HepG2 (cell line): Measurements from ENCODE around the gene FIGLA. TPM values are rescaled to one million over a fixed set of nuclear protein-coding genes. Genes with fewer than 3 reads are reported as not detected.

Source experiments
- DR1 ChIP-seq: sonication (generic); formaldehyde crosslinking; IDR thresholded peaks from 2 replicates; pipeline ENCODE4 v1.8.0; 2021; ENCODE audit warnings: mild to moderate bottlenecking, missing genetic modification reagents, inconsistent platforms
- IRX3 ChIP-seq: sonication (generic); formaldehyde crosslinking; IDR thresholded peaks from 2 replicates; pipeline ENCODE4 v1.8.1; 2023; ENCODE audit warnings: mild to moderate bottlenecking, low read depth, missing genetic modification reagents, borderline replicate concordance
- MTF2 ChIP-seq: sonication (generic); formaldehyde crosslinking; IDR thresholded peaks from 2 replicates; pipeline ENCODE4 v1.5.0; 2020; ENCODE audit warnings: missing genetic modification reagents, borderline replicate concordance
- NCOA2 ChIP-seq: sonication (generic); formaldehyde crosslinking; IDR thresholded peaks from 2 replicates; pipeline ENCODE4 v1.8.0; 2022; ENCODE audit warnings: inconsistent platforms
- NFE2L1 ChIP-seq: sonication (generic); formaldehyde crosslinking; IDR thresholded peaks from 2 replicates; pipeline ENCODE4 v1.4.0; 2020; ENCODE audit warnings: missing genetic modification reagents, mild to moderate bottlenecking, borderline replicate concordance
- PRMT3 ChIP-seq: sonication (generic); formaldehyde crosslinking; IDR thresholded peaks from 2 replicates; pipeline ENCODE4 v1.8.1; 2022; ENCODE audit warnings: low read depth, mild to moderate bottlenecking, moderate library complexity, missing genetic modification reagents, borderline replicate concordance
- REL ChIP-seq: sonication (generic); formaldehyde crosslinking; conservative IDR thresholded peaks from 2 replicates; pipeline ENCODE4 v1.8.0; 2022; ENCODE audit warnings: mild to moderate bottlenecking, missing genetic modification reagents, moderate library complexity
- ZIK1 ChIP-seq: sonication (generic); formaldehyde crosslinking; IDR thresholded peaks from 2 replicates; pipeline ENCODE4 v1.5.0; 2020; ENCODE audit warnings: mild to moderate bottlenecking, low read depth, missing genetic modification reagents, borderline replicate concordance
- ZNF224 ChIP-seq: sonication (generic); formaldehyde crosslinking; IDR thresholded peaks from 2 replicates; pipeline ENCODE4 v1.5.0; 2020; ENCODE audit warnings: mild to moderate bottlenecking, missing genetic modification reagents
- ZNF326 ChIP-seq: sonication (generic); formaldehyde crosslinking; IDR thresholded peaks from 2 replicates; pipeline ENCODE4 v1.4.0; 2020; ENCODE audit warnings: missing genetic modification reagents, borderline replicate concordance
- ZNF34 ChIP-seq: sonication (generic); formaldehyde crosslinking; IDR thresholded peaks from 2 replicates; pipeline ENCODE4 v1.4.0; 2020; ENCODE audit warnings: mild to moderate bottlenecking, missing genetic modification reagents, borderline replicate concordance
- ZNF350 ChIP-seq: sonication (generic); formaldehyde crosslinking; IDR thresholded peaks from 2 replicates; pipeline ENCODE4 v1.4.0; 2020; ENCODE audit warnings: mild to moderate bottlenecking, low read depth, missing genetic modification reagents, borderline replicate concordance
- ZNF772 ChIP-seq: sonication (generic); formaldehyde crosslinking; IDR thresholded peaks from 2 replicates; pipeline ENCODE4 v1.5.0; 2020; ENCODE audit warnings: mild to moderate bottlenecking, missing genetic modification reagents
- ZNF775 ChIP-seq: sonication (generic); formaldehyde crosslinking; IDR thresholded peaks from 2 replicates; pipeline ENCODE4 v1.4.0; 2020; ENCODE audit warnings: missing genetic modification reagents, mild to moderate bottlenecking, moderate library complexity, borderline replicate concordance
- polyA plus RNA-seq, 8 experiments: library from polyadenylated mRNA; depleted of rRNA in 3 of 8; stranded (reverse) in 7 of 8; unstranded in 1 of 8; fragments of >200 nt; fragmentation: Illumina TruSeq in 4 of 8; extraction: Trizol in 4 of 8; gene quantifications; 2 replicates each; pipeline versions ENCODE4 v1.2.1 to v1.2.3, GENCODE V29; 2011 to 2016; ENCODE audit warnings: low read depth in 4 of 8, missing spikeins in 1 of 8, mixed read lengths in 1 of 8; ENCODE audit not compliant: insufficient read depth in 1 of 8
- total RNA-seq, 5 experiments: library from RNA; depleted of rRNA; stranded (reverse); fragments of >200 nt; fragmentation: Illumina TruSeq; extraction: Trizol; gene quantifications; 2 replicates each; pipeline ENCODE4 v1.2.3, GENCODE V29; 2016; ENCODE audit warnings: low read depth in 1 of 5
- TF ChIP-seq, protein P1 (sequence below): sonication (generic); formaldehyde crosslinking; conservative IDR thresholded peaks from 2 replicates; pipeline ENCODE4 v1.8.1; 2023; ENCODE audit warnings: missing genetic modification reagents
- TF ChIP-seq, protein P2 (sequence below): fragments of 450-650 bp; IDR thresholded peaks from 2 replicates; pipeline ENCODE4 v1.6.1; 2017
- TF ChIP-seq, protein P3 (sequence below), 2 experiments: fragments of 450-650 bp in 1 of 2; sonication (generic) in 1 of 2; formaldehyde crosslinking in 1 of 2; IDR thresholded peaks; 2 replicates each; pipeline versions ENCODE4 v1.6.1 to v1.8.0; 2016 to 2022; ENCODE audit warnings: antibody characterized with exemption in 1 of 2, mild to moderate bottlenecking in 1 of 2, missing genetic modification reagents in 1 of 2

The FIGLA gene
- total and polyA plus RNA-seq, 2 of the 13 experiments (the other 11 are each of a cell fraction or from before 2014, with no cell fraction given) = not detected

DNA sequence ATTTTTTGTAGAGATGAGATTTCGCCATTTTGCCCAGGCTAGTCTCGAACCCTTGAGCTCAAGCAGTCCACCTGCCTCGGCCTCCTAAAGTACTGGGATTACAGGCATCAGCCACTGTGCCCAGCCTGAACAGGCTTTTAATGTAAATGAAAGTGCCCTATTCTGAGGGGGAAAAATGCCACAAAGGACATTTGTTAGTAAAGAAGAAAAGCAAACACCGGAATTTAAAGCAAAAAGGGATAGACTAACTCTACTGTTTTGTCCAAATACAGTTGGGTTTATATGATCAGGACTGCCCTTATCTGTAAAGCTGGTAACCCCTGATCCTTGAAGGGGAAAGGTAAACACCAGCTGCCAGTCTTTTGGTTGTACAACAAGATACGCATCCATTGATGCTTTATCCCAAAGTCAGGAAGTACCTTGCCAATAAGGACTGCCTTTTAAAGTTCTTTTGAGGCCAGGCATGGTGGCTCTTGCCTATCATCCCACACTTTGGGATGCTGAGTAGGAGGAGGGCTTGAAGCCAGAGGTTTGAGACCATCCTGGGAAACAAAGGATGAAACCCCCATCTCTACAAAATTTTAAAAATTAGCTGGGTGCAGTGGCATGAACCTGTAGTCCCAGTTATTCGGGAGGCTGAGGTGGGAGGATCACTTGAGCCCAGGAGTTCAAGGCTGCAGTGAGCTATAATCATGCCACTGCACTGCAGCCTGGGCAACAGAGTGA is 16.8 kb upstream of the FIGLA start (continued):
- TF ChIP-seq ZNF350 (CRISPR knock-in tag) = no peak; the same call in 1 of the 2 replicates
- no peak for TF ChIP-seq ZNF775 (CRISPR knock-in tag)
- TF ChIP-seq, protein P1, sequence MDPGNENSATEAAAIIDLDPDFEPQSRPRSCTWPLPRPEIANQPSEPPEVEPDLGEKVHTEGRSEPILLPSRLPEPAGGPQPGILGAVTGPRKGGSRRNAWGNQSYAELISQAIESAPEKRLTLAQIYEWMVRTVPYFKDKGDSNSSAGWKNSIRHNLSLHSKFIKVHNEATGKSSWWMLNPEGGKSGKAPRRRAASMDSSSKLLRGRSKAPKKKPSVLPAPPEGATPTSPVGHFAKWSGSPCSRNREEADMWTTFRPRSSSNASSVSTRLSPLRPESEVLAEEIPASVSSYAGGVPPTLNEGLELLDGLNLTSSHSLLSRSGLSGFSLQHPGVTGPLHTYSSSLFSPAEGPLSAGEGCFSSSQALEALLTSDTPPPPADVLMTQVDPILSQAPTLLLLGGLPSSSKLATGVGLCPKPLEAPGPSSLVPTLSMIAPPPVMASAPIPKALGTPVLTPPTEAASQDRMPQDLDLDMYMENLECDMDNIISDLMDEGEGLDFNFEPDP (CRISPR knock-in tag) = no peak
- TF ChIP-seq, protein P2, sequence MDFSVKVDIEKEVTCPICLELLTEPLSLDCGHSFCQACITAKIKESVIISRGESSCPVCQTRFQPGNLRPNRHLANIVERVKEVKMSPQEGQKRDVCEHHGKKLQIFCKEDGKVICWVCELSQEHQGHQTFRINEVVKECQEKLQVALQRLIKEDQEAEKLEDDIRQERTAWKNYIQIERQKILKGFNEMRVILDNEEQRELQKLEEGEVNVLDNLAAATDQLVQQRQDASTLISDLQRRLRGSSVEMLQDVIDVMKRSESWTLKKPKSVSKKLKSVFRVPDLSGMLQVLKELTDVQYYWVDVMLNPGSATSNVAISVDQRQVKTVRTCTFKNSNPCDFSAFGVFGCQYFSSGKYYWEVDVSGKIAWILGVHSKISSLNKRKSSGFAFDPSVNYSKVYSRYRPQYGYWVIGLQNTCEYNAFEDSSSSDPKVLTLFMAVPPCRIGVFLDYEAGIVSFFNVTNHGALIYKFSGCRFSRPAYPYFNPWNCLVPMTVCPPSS = no peak
- TF ChIP-seq ZNF772 (CRISPR knock-in tag) = peak; percentile 41; the same call in 1 of the 2 replicates
- TF ChIP-seq IRX3 = no peak
- no peak for TF ChIP-seq NFE2L1
- no peak for TF ChIP-seq ZIK1 (CRISPR knock-in tag)
- no peak for TF ChIP-seq PRMT3 (CRISPR knock-in tag)
- TF ChIP-seq ZNF34 (CRISPR knock-in tag) = no peak
- TF ChIP-seq ZNF326 (CRISPR knock-in tag) = no peak
- peak; percentile 99 for TF ChIP-seq NCOA2 (CRISPR knock-in tag)
- TF ChIP-seq MTF2 (CRISPR knock-in tag) = no peak
- no peak for TF ChIP-seq REL
- no peak for TF ChIP-seq DR1
- no peak for TF ChIP-seq ZNF224
- TF ChIP-seq, protein P3, sequence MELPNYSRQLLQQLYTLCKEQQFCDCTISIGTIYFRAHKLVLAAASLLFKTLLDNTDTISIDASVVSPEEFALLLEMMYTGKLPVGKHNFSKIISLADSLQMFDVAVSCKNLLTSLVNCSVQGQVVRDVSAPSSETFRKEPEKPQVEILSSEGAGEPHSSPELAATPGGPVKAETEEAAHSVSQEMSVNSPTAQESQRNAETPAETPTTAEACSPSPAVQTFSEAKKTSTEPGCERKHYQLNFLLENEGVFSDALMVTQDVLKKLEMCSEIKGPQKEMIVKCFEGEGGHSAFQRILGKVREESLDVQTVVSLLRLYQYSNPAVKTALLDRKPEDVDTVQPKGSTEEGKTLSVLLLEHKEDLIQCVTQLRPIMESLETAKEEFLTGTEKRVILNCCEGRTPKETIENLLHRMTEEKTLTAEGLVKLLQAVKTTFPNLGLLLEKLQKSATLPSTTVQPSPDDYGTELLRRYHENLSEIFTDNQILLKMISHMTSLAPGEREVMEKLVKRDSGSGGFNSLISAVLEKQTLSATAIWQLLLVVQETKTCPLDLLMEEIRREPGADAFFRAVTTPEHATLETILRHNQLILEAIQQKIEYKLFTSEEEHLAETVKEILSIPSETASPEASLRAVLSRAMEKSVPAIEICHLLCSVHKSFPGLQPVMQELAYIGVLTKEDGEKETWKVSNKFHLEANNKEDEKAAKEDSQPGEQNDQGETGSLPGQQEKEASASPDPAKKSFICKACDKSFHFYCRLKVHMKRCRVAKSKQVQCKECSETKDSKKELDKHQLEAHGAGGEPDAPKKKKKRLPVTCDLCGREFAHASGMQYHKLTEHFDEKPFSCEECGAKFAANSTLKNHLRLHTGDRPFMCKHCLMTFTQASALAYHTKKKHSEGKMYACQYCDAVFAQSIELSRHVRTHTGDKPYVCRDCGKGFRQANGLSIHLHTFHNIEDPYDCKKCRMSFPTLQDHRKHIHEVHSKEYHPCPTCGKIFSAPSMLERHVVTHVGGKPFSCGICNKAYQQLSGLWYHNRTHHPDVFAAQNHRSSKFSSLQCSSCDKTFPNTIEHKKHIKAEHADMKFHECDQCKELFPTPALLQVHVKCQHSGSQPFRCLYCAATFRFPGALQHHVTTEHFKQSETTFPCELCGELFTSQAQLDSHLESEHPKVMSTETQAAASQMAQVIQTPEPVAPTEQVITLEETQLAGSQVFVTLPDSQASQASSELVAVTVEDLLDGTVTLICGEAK (IDR thresholded peaks at IDR 0.05) = no peak
- TF ChIP-seq, protein P3 (CRISPR knock-in tag; IDR thresholded peaks at IDR 0.05) = no peak; the same call in 1 of the 2 replicates
